GM12864 (cell line): ENCODE results near the gene ASPA.

Experiments used
- DNase-seq: peaks from one replicate; pipeline ENCODE4 v3.0.0-alpha.2; 2011; ENCODE audit warnings: low read depth
- H3K4me3 ChIP-seq: 2 replicates; pipeline ENCODE4 v1.5.1; 2011; ENCODE audit warnings: mild to moderate bottlenecking, low read depth, low read length, control low read depth
- TF ChIP-seq, protein P1 (sequence below): IDR thresholded peaks from 2 replicates; pipeline ENCODE4 v1.5.1; 2011; ENCODE audit warnings: low read depth, mild to moderate bottlenecking, moderate library complexity, low read length, control low read depth, inconsistent platforms; ENCODE audit errors: missing control alignments

The ASPA gene

DNA sequence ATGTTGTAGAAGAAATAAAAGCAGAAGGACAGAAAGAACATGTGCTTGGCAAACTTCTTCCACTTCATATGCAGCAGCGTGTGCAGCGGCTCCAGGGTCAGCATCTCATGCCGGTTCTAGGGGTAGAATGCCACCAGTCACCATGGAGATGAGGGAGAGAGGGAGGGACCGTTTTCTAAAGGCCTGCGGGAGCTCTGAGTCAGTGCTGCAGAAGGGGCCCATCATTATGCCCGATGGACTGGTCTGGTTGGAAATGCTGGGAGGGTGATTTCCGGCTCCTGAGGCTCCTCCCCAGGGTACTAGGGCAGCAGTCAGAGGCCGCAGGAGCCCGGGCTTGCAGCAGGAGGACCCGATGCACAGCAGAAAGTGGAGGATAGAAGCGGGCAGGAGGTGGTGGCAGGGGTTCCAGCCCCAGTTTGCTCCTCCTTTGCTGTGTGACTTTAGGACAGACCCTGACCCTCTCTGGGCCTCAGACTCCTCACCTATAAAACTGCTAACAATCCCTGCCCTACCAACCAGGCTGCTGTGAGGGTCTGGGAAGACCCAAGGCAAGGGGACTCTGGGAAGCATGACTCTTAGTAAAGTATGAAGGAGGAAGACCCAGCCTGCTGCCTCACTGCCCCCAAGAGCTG lies 53.2 kb downstream of the ASPA start:
- DNase-seq: no peak
- H3K4me3 ChIP-seq: no peak overlapping the region
- TF ChIP-seq, protein P1, sequence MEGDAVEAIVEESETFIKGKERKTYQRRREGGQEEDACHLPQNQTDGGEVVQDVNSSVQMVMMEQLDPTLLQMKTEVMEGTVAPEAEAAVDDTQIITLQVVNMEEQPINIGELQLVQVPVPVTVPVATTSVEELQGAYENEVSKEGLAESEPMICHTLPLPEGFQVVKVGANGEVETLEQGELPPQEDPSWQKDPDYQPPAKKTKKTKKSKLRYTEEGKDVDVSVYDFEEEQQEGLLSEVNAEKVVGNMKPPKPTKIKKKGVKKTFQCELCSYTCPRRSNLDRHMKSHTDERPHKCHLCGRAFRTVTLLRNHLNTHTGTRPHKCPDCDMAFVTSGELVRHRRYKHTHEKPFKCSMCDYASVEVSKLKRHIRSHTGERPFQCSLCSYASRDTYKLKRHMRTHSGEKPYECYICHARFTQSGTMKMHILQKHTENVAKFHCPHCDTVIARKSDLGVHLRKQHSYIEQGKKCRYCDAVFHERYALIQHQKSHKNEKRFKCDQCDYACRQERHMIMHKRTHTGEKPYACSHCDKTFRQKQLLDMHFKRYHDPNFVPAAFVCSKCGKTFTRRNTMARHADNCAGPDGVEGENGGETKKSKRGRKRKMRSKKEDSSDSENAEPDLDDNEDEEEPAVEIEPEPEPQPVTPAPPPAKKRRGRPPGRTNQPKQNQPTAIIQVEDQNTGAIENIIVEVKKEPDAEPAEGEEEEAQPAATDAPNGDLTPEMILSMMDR: no peak

DNA sequence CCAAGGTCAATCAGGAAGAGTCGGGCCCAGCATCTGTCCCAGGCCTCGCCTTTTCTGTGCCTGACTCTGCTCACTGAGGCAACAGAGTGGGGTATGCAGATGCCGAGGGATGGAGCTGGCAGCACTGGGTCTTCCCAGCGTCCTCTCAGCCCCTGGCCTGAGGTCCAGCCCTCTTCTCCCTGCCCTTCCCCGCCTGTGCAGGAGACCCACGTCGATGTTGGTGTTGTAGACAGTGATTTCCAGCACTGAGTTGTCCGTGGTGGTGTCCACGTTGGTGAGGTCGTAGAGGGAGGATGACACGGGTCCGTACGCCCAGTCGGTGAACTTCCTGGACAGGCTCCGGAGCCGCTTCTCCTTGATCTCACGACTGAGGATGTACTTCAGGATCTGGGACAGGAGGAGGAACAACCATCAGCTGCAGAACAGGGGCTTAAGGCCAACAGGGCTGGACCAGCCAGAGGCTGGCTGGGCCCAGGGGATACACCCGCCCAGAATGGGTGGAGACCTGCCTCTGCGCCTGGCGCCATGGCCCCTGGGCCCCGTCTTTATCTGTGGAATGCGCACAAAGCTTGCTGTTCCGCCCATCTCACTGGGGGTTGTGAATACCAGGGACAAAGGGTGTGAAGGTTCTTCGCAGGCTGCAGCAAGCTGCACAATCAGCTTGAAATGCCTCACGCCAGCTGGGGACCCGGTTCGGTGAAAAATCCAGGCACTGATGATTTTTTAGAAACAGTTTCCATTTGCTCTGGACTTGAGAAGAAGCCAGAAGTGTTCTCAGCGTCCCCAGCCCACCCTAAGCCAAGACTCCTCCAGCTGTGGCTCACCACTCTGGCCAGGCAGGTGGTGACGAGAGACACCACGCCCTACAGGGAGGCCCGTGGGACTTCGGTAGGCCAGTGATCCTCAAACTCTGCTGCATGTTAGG lies 54.3 kb downstream of the ASPA start:
- no peak for DNase-seq
- H3K4me3 ChIP-seq: no peak overlapping the region
- TF ChIP-seq, protein P1: no peak

DNA sequence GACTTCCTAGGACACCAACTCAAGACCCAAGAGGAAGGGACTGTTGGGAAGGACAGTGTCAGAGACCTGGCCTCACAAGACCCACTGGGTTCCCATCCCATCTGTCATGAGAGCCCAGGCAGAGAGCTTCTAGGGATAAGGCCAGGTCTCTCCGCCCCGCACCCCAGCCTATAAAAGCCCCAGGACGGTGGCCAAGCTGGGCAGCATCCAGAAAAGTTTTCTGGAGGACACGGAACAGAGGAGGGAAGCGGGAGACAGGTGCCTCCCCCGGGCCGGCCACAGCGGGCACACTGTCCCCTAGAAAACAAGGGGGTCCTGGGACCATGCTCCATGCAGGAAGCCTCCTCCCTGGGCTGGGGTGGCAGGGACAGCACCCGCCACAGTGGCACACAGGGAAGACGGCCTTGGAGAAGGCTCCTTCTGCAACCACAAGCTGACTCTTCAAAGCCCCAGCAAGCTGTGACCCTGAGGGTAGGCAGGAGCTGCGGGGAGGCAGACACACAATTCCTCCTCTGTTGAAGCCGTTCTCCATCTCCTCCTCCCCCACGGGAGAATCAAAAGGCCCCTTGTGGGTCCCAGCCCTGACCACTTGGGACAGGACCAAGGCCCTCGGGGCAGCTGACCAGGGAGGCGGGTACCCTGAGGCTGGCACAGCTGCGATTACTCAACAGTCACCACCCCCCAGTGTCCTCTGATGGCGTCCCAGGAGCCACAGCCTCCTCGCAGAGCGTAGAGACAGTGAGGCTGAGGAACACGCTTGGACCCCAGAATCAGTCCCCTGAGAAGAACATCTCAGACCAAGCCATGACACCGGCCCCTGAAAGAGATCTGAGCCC lies 55.7 kb downstream of the ASPA start:
- H3K4me3 ChIP-seq: no peak overlapping the region
- TF ChIP-seq, protein P1: no peak
- DNase-seq: no peak

DNA sequence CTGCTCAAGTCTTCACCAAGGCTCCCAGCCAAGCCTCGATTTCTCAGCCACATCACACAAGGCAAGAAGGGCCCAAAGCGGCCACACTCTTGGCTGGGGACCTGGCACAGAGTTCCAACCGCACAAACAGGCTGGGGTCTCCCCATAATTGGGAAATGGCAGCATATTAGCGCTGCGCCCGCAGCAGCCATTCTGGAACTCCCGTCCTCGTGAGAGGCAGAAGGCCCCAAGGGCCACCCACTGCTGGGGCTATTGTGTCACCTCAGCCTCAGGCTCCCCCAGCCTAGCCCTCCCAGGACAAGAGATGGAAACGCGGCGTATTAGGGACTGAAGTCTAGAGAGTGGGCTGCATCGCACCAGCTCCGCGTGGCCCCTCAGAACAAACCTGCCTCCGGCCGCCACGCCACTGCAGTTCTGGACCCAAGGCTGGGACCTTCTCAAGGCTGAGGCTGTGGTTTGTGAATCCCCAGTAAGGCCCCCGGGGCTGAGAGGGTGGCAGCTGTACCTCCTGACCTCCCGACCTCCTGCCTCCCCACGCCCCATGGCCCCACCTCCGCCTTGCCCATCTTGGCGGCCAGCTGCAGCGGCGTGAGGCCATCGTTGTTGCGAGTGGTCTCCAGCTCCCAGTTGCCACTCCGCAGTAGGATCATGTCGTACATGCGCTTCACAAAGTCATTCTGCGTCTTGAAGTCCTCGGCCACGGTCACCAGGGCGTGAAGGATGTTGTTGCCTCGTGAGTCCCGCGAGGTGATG lies 56.5 kb downstream of the ASPA start:
- no peak for DNase-seq
- no peak overlapping the region for H3K4me3 ChIP-seq
- TF ChIP-seq, protein P1: no peak

DNA sequence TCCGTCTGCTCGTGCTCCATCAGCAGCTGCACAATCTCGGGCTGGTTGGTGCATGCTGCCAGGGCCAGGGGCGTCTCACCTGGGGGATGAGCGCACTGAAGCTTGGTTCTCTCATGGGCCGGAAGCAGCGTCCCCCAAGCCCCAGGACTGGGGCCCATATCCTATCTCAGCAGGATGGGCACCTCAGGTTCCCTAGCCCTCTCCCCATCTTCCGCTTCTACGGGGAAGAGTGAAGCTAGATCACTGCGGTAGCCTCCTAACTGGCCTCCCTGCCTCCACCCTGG lies 57.0 kb downstream of the ASPA start:
- TF ChIP-seq, protein P1: no peak
- no peak overlapping the region for H3K4me3 ChIP-seq
- DNase-seq: no peak

DNA sequence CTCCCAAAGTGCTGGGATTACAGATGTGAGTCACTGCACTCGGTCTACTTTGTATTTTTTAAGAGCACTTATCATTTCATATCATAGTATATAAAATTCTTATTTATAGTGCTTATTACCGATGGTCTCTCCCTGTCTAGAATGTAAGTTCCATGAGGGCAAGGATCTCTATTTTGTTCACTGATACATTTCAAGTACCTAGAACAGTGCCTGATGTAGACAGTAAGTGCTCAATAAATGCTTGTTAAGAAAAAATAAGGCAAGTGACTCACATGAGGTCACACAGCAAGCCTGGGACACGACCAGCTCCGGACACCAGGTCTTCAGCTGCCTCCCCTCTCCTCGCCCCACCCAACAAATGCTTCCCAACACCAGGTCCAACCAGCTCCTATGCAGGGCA lies 58.0 kb downstream of the ASPA start:
- TF ChIP-seq, protein P1: no peak
- no peak overlapping the region for H3K4me3 ChIP-seq

More for the DNA sequence above, 58.0 kb downstream of the ASPA start:
- DNase-seq: no peak
